GM23338 (cell line): ENCODE data around the gene CHGA. TPM values are rescaled to one million over a fixed set of nuclear protein-coding genes. Genes with fewer than 3 reads are reported as not detected.

ENCODE experiments used
- polyA plus RNA-seq: library from polyadenylated mRNA; unstranded; fragments of >200 nt; fragmentation: Nextera tagmentation; extraction: Ambion mirVana; gene quantifications from 2 replicates; pipeline ENCODE4 v1.2.1, GENCODE V29; 2016
- total RNA-seq: library from RNA; depleted of rRNA; stranded (reverse); fragments of >200 nt; shearing (Covaris generic); gene quantifications from 2 replicates; pipeline ENCODE4 v1.2.3, GENCODE V29; 2014; rRNA removed

CHGA gene
- total and polyA plus RNA-seq, 2 experiments from 2014 or later: 13.9 to 19.6 TPM

Other genes with a start within 250 kb of the CHGA start
- gene LGMN, start 174.5 kb upstream of the CHGA start, total RNA-seq: 83.5 and 120 TPM in 2 replicates
- gene LGMN, start 174.5 kb upstream of the CHGA start, polyA plus RNA-seq: 60.0 and 62.9 TPM in 2 replicates
- gene GOLGA5, start 128.8 kb upstream of the CHGA start, total RNA-seq: 30.2 and 31.1 TPM in 2 replicates
- gene GOLGA5, start 128.8 kb upstream of the CHGA start, polyA plus RNA-seq: 26.2 and 28.6 TPM in 2 replicates
- gene ITPK1, start 192.8 kb downstream of the CHGA start, total RNA-seq: 88.1 and 101 TPM in 2 replicates
- 35.9 and 39.9 TPM in 2 replicates for gene ITPK1, start 192.8 kb downstream of the CHGA start, polyA plus RNA-seq